NB4 (cell line): ENCODE data around the gene CNKSR3.

ENCODE experiments used
- CTCF ChIP-seq: IDR thresholded peaks from one replicate; pipeline ENCODE4 v1.5.1; 2012; ENCODE audit warnings: low read depth, low read length
- POLR2A ChIP-seq: IDR thresholded peaks from 2 replicates; pipeline ENCODE4 v1.6.1; 2011; ENCODE audit warnings: mild to moderate bottlenecking; ENCODE audit not compliant: insufficient read length; ENCODE audit errors: extremely low read depth
- TF ChIP-seq, protein P1 (sequence below): IDR thresholded peaks from 2 replicates; pipeline ENCODE4 v1.6.1; 2011; ENCODE audit warnings: low read depth, low read length

GRCh38 chr6:154506108-154506507, 4.4 kb downstream of the CNKSR3 start:
- no peak for TF ChIP-seq CTCF
- TF ChIP-seq POLR2A = no peak
- TF ChIP-seq, protein P1, sequence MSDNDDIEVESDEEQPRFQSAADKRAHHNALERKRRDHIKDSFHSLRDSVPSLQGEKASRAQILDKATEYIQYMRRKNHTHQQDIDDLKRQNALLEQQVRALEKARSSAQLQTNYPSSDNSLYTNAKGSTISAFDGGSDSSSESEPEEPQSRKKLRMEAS = no peak
